GM12878 (cell line): Measurements from ENCODE around the gene ARID5B. TPM values are rescaled to one million over a fixed set of nuclear protein-coding genes. Genes with fewer than 3 reads are reported as not detected.

Source experiments
- ATAC-seq: fragments of 200-7000 bp; cut with Tn5 transposase; 3 replicates; pipeline ENCODE4 v1.9.1; 2020; ENCODE audit warnings: mild to moderate bottlenecking, moderate library complexity
- BruUV-seq: library from RNA; stranded (reverse); fragments of 400-500 nt; replicated peaks from 2 replicates; lab custom pipeline; 2021; lab: Mats Ljungman, UMichigan
- CTCF ChIA-PET: fragments of 300-600 bp; sonication (Branson Sonifier 250); formaldehyde crosslinking; extraction: SDS; loops from one replicate; lab custom pipeline; 2021; ENCODE audit warnings: inconsistent platforms; lab: Yijun Ruan, JAX
- POLR2A ChIA-PET: fragments of 350-600 bp; formaldehyde crosslinking; extraction: SDS; loops from one replicate; lab custom pipeline; 2021; ENCODE audit warnings: inconsistent platforms; lab: Charles Lee
- RAD21 ChIA-PET: fragments of 300-600 bp; sonication (Branson Sonifier 250); formaldehyde crosslinking; loops from one replicate; lab custom pipeline; 2023; ENCODE audit warnings: antibody characterized with exemption; ENCODE audit not compliant: unreplicated experiment; lab: Charles Lee
- SMC1A ChIA-PET: fragments of 300-600 bp; sonication (Branson Sonifier 250); formaldehyde crosslinking; loops from one replicate; lab custom pipeline; 2023; ENCODE audit not compliant: unreplicated experiment, uncharacterized antibody; lab: Charles Lee
- DNase-seq: peaks from one replicate; pipeline ENCODE4 v3.0.0-alpha.2; 2011; ENCODE audit warnings: low read depth, low spot score
- FAIRE-seq: peaks from 3 replicates; lab custom pipeline; 2011; peaks lifted over from hg19 to GRCh38; lab: Jason Lieb, UNC
- H2AFZ ChIP-seq: 2 replicates; pipeline ENCODE4 v1.6.0; 2011; ENCODE audit warnings: low read depth, low read length, control low read depth; ENCODE audit not compliant: control insufficient read depth
- H3K27ac ChIP-seq: 2 replicates; pipeline ENCODE4 v1.5.1; 2011; ENCODE audit warnings: control low read depth; ENCODE audit not compliant: control insufficient read depth, insufficient read depth
- H3K27me3 ChIP-seq, 2 experiments: replicated peaks in 1 of 2; 2 replicates each; pipeline versions ENCODE4 v1.6.0 to v1.6.1; 2011; ENCODE audit warnings: low read length in 1 of 2; ENCODE audit not compliant: control insufficient read depth in 2 of 2, insufficient read depth in 2 of 2
- H3K36me3 ChIP-seq, 2 experiments: 2 replicates each; pipeline ENCODE4 v1.5.1; 2011; ENCODE audit warnings: low read length in 1 of 2; ENCODE audit not compliant: control insufficient read depth in 2 of 2, insufficient read depth in 2 of 2
- H3K4me1 ChIP-seq: 2 replicates; pipeline ENCODE4 v1.6.1; 2011; ENCODE audit warnings: mild to moderate bottlenecking, low read length, moderate library complexity, mixed read lengths; ENCODE audit not compliant: control insufficient read depth, insufficient read depth
- H3K4me2 ChIP-seq: 2 replicates; pipeline ENCODE4 v1.6.0; 2011; ENCODE audit warnings: control low read depth; ENCODE audit not compliant: control insufficient read depth, insufficient read depth
- H3K4me3 ChIP-seq: fragments of 200-600 bp; sonication (generic); 2 replicates; pipeline ENCODE4 v1.5.1; 2016
- H3K79me2 ChIP-seq: 2 replicates; pipeline ENCODE4 v1.6.0; 2011; ENCODE audit warnings: low read length; ENCODE audit not compliant: control insufficient read depth, insufficient read depth
- H3K9ac ChIP-seq: 2 replicates; pipeline ENCODE4 v1.8.0; 2011; ENCODE audit warnings: low read length, control low read depth, mixed read lengths; ENCODE audit not compliant: control insufficient read depth, insufficient read depth
- H3K9me3 ChIP-seq: replicated peaks from 3 replicates; pipeline ENCODE4 v1.5.1; 2011; ENCODE audit warnings: mild to moderate bottlenecking, low read length; ENCODE audit not compliant: control insufficient read depth, insufficient read depth
- H4K20me1 ChIP-seq: 2 replicates; pipeline ENCODE4 v1.6.0; 2011; ENCODE audit not compliant: control insufficient read depth, insufficient read depth
- ATF7 ChIP-seq: fragments of 450-650 bp; IDR thresholded peaks from 2 replicates; pipeline ENCODE4 v1.6.1; 2016; ENCODE audit warnings: low read depth, mild to moderate bottlenecking
- BHLHE40 ChIP-seq, 2 experiments: fragments of 450-650 bp in 1 of 2; IDR thresholded peaks; 2 replicates each; pipeline ENCODE4 v1.6.1; 2011 to 2017; ENCODE audit warnings: low read depth in 2 of 2, borderline replicate concordance in 1 of 2, improper control_type of control experiment in 1 of 2, low read length in 1 of 2, mild to moderate bottlenecking in 1 of 2
- CBX3 ChIP-seq: fragments of 200-600 bp; sonication (generic); IDR thresholded peaks from 2 replicates; pipeline ENCODE4 v1.6.1; 2016; ENCODE audit warnings: low read depth, borderline replicate concordance
- CBX5 ChIP-seq: sonication (generic); IDR thresholded peaks from 2 replicates; pipeline ENCODE4 v1.6.1; 2016; ENCODE audit warnings: low read depth, moderate library complexity, mild to moderate bottlenecking, inconsistent platforms
- CEBPB ChIP-seq, 2 experiments: fragments of 150-350 bp in 1 of 2; IDR thresholded peaks; 2 replicates each; pipeline ENCODE4 v1.6.1; 2012 to 2014; ENCODE audit warnings: low read depth in 2 of 2, low read length in 2 of 2, borderline replicate concordance in 1 of 2, inconsistent platforms in 1 of 2
- HDGF ChIP-seq: fragments of 450-650 bp; IDR thresholded peaks from 2 replicates; pipeline ENCODE4 v1.6.1; 2016; ENCODE audit warnings: antibody characterized with exemption
- IRF4 ChIP-seq: IDR thresholded peaks from 2 replicates; pipeline ENCODE4 v1.6.1; 2011; ENCODE audit warnings: low read depth, low read length
- RUNX3 ChIP-seq: IDR thresholded peaks from 2 replicates; pipeline ENCODE4 v1.6.1; 2012; ENCODE audit warnings: low read length, inconsistent platforms
- SMAD5 ChIP-seq: IDR thresholded peaks from 2 replicates; pipeline ENCODE4 v1.6.1; 2016; ENCODE audit warnings: antibody characterized with exemption, low read depth
- SMARCA5 ChIP-seq: fragments of 450-650 bp; IDR thresholded peaks from 2 replicates; pipeline ENCODE4 v1.6.1; 2017; ENCODE audit warnings: mild to moderate bottlenecking
- SPI1 ChIP-seq: IDR thresholded peaks from 2 replicates; pipeline ENCODE4 v1.6.1; 2011; ENCODE audit warnings: low read depth, mild to moderate bottlenecking, low read length, moderate library complexity, borderline replicate concordance; ENCODE audit not compliant: insufficient read depth
- TBL1XR1 ChIP-seq: IDR thresholded peaks from 2 replicates; pipeline ENCODE4 v1.6.1; 2012; ENCODE audit warnings: low read depth, low read length, improper control_type of control experiment
- ZNF592 ChIP-seq: fragments of 450-650 bp; IDR thresholded peaks from 2 replicates; pipeline ENCODE4 v1.6.1; 2017; ENCODE audit warnings: mild to moderate bottlenecking, moderate library complexity
- WGBS: methylation state at CpG from one replicate; pipeline ENCODE4 v1.1.6; 2016; ENCODE audit warnings: low lambda C conversion rate; ENCODE audit not compliant: insufficient replicate concordance, insufficient coverage; ENCODE audit errors: missing lambda C conversion rate; 5-methylcytosine and 5-hydroxymethylcytosine counted together
- in situ Hi-C: fragments of 300-500 bp; cut with MboI; formaldehyde crosslinking; loops from 9 replicates; pipeline ENCODE4 v1.14.3; 2018; ENCODE audit warnings: mixed read lengths
- intact Hi-C: fragments of 100-400 bp; cut with micrococcal nuclease; formaldehyde crosslinking; loops from one replicate; pipeline ENCODE4 v1.14.2; 2022; ENCODE audit not compliant: unreplicated experiment
- polyA plus RNA-seq, 11 experiments: library from polyadenylated mRNA; depleted of rRNA in 4 of 11; unstranded in 6 of 11; stranded (reverse) in 5 of 11; fragments of >200 nt; fragmentation: Nextera tagmentation in 4 of 11; fragmentation: Illumina TruSeq in 1 of 11; extraction: Ambion mirVana in 4 of 11; extraction: Trizol in 1 of 11; gene quantifications; 1 replicate in 1 of 11; 2 replicates in 10 of 11; pipeline versions ENCODE4 v1.2.1 to v1.2.3, GENCODE V29; 2011 to 2016; ENCODE audit warnings: inconsistent platforms in 2 of 11, missing spikeins in 2 of 11, low read depth in 1 of 11
- total RNA-seq, 4 experiments: library from RNA; depleted of rRNA in 3 of 4; stranded (reverse); fragments of >200 nt in 3 of 4; fragmentation: Illumina TruSeq in 1 of 4; extraction: Trizol in 1 of 4; gene quantifications; 2 replicates each; pipeline versions ENCODE4 v1.2.1 to v1.2.3, GENCODE V29; 2013 to 2021

Gene ARID5B
- total and polyA plus RNA-seq, 10 of the 15 experiments (the other 5 are each of a cell fraction or from before 2014, with no cell fraction given), result 2.7 to 8.5 (median 6.1) TPM

DNA sequence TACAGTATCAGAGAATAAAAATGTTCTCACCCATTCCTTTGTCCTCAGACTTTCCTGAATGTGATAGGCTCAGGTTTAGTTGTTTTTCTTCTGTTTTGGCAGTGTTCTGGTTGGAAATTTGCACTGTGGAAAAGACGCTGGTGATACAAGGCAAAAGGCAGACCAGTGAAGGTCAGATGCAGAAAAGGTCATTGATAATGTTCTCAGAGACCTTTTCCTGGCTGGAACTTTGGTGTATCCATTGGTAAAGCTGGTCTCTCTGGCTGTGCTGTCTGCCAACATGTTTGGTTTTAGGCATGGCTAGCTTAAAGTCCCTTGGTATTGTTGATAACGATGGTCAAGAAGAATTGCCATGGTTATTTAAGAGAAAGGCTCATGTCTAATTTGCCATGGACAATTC, 11.5 kb downstream of the ARID5B start (continued):
- TF ChIP-seq SMAD5, result no peak
- no peak for TF ChIP-seq CEBPB (IDR thresholded peaks at IDR 0.05; ENCODE audit: borderline replicate concordance in 1 of 2, low read depth in 2 of 2, low read length in 2 of 2)
- TF ChIP-seq SPI1, result no peak
- TF ChIP-seq CBX3, result no peak
- no peak for TF ChIP-seq IRF4
- TF ChIP-seq BHLHE40 (IDR thresholded peaks at IDR 0.05; ENCODE audit: borderline replicate concordance in 1 of 2, low read depth in 2 of 2, low read length in 1 of 2), result no peak
- TF ChIP-seq SMARCA5, result no peak
- TF ChIP-seq TBL1XR1, result no peak
- no peak for TF ChIP-seq ZNF592

- Histone ChIP-seq H3K9me3 (peaks cover 7% of the 10 kb centered on the region; the same call in 1 of the 3 replicates), H2AFZ (no peak overlapping the region), H3K4me1 (no peaks in the 10 kb centered on the region), H3K36me3 (peaks cover 0 to 12% of the 10 kb centered on the region in 2 experiments; a peak in 1 of 4 replicates), H3K27ac (no peak overlapping the region), H3K4me2 (no peak overlapping the region), H3K4me3 (no peak overlapping the region), H4K20me1 (no peaks in the 10 kb centered on the region), H3K9ac (no peak overlapping the region), H3K79me2 (peaks cover 33% of the 10 kb centered on the region), H3K27me3 (no peaks in the 10 kb centered on the region)
- DNase-seq, result no peak
- intact Hi-C loops (no loop called here), in situ Hi-C loops (no loop called here)
- no peak for ATAC-seq
- ChIA-PET CTCF (no interaction called here), RAD21 (no interaction called here), POLR2A (no interaction called here), SMC1A (no interaction called here)
- FAIRE-seq, result no peak
- TF ChIP-seq CBX5 (peak; percentile 56; the same call in 1 of the 2 replicates), HDGF (no peak), ATF7 (no peak), RUNX3 (no peak)
- whole genome bisulfite sequencing, result 60% methylated on average over 1 of the region's 1 CpG
- BruUV-seq, result no TSS peak
These were observed 16.6 kb downstream of the ARID5B start for GRCh38 chr10:61918140-61918539.
